Activated CD4-positive, alpha-beta T cell treated with anti-CD3 and anti-CD28 coated beads for 1 hour (primary cell): ENCODE results near the gene HIP1.
"Not testable (repeated sequence)": the region's sequence is repeated elsewhere in the genome, so short reads cannot be mapped to it uniquely, and the experiment has no call there.

Source experiments
- DNase-seq: peaks from one replicate; pipeline ENCODE4 v3.0.0-alpha.2; 2020

Gene HIP1

GRCh38 chr7:75738604-75738974 is at the start of gene HIP1:
Gene HIP1 (minus strand): TSS chr7:75738941. CDS start chr7:75738920, 21 bp downstream.
- no peak for DNase-seq

GRCh38 chr7:75788154-75788847 is 49.6 kb upstream of the HIP1 start:
- DNase-seq = not testable (repeated sequence)

GRCh38 chr7:75783058-75783457 is 44.3 kb upstream of the HIP1 start:
- DNase-seq = not testable (repeated sequence)

GRCh38 chr7:75780647-75781273 is 42.0 kb upstream of the HIP1 start:
- DNase-seq = not testable (repeated sequence)

- DNase-seq = not testable (repeated sequence)
These were observed 40.8 kb upstream of the HIP1 start for GRCh38 chr7:75779516-75779915.

GRCh38 chr7:75779035-75779434 is 40.3 kb upstream of the HIP1 start:
- DNase-seq = not testable (repeated sequence)

- peak; percentile 37 for DNase-seq
These were observed 37.7 kb upstream of the HIP1 start for GRCh38 chr7:75776295-75776971.

- DNase-seq = not testable (repeated sequence)
These were observed 35.2 kb upstream of the HIP1 start for GRCh38 chr7:75773958-75774357.

GRCh38 chr7:75772081-75773077 is 33.6 kb upstream of the HIP1 start, which contains the start of gene CCL26:
Gene CCL26 (minus strand): TSS chr7:75772211. CDS start chr7:75772176, 35 bp downstream.
- DNase-seq = no peak

- DNase-seq = no peak
These were observed 32.5 kb upstream of the HIP1 start for GRCh38 chr7:75771224-75771623.

GRCh38 chr7:75762350-75762917 is 23.7 kb upstream of the HIP1 start:
- no peak for DNase-seq

GRCh38 chr7:75761801-75762200 is 23.1 kb upstream of the HIP1 start:
- DNase-seq = not testable (repeated sequence)

GRCh38 chr7:75758491-75758890 is 19.8 kb upstream of the HIP1 start:
- DNase-seq = no peak

GRCh38 chr7:75757860-75758259 is 19.1 kb upstream of the HIP1 start:
- no peak for DNase-seq

- no peak for DNase-seq
These were observed 18.4 kb upstream of the HIP1 start for GRCh38 chr7:75756991-75757676.

GRCh38 chr7:75756206-75756990 is 17.7 kb upstream of the HIP1 start:
- DNase-seq = no peak

- DNase-seq = no peak
These were observed 4.7 kb upstream of the HIP1 start for GRCh38 chr7:75743455-75743859.

GRCh38 chr7:75740846-75741497 is 2.2 kb upstream of the HIP1 start:
- DNase-seq = no peak

- DNase-seq = no peak
These were observed 1.3 kb upstream of the HIP1 start for GRCh38 chr7:75739796-75740672.
